ENCODE results near the gene RB1. TPM values are rescaled to one million over a fixed set of nuclear protein-coding genes. Genes with fewer than 3 reads are reported as not detected.

The RB1 gene
- total and polyA plus RNA-seq, 2 donors = 30.2 to 52.3 TPM

DNA sequence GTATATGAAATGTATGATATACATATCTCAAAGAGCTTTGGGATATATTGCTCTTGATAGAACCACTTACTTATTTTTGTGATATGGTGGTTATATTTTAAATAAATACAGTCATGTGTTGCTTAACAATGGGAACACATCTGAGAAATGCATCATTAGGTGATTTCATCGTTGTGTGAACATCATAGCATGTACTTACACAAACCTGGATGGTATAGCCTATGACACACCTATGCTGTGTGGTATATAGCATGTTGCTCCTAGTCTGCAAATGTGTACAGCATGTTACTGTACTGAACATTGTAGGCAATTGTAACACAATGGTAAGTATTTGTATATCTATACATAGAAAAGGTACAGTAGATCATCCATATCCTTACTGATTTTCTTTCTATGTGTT, 7.7 kb downstream of the RB1 start:
- Histone ChIP-seq H3K4me1 (ENCODE audit: control insufficient read depth in 2 of 2, insufficient read depth in 2 of 2, low read length in 2 of 2) (peaks cover 0 to 2% of the 10 kb centered on the region in 2 donors), H3K9me3 (ENCODE audit: control insufficient read depth in 2 of 2, insufficient read depth in 1 of 2, low read length in 1 of 2) (no peaks in the 10 kb centered on the region), H3K36me3 (ENCODE audit: control insufficient read depth in 2 of 2, insufficient read depth in 2 of 2, low read length in 1 of 2) (peaks cover 4 to 16% of the 10 kb centered on the region in 2 donors), H3K27ac (ENCODE audit: low read depth in 1 of 2, low read length in 1 of 2) (no peak overlapping the region), H3K27me3 (ENCODE audit: control insufficient read depth in 2 of 2, insufficient read depth in 1 of 2, low read length in 1 of 2) (no peaks in the 10 kb centered on the region), H3K4me3 (ENCODE audit: low read length in 2 of 2) (no peak overlapping the region)
- WGBS = 96% methylated on average over 1 of the region's 1 CpG
- no peak for DNase-seq (ENCODE audit: low read depth in 6 of 9, low spot score in 9 of 9)

DNA sequence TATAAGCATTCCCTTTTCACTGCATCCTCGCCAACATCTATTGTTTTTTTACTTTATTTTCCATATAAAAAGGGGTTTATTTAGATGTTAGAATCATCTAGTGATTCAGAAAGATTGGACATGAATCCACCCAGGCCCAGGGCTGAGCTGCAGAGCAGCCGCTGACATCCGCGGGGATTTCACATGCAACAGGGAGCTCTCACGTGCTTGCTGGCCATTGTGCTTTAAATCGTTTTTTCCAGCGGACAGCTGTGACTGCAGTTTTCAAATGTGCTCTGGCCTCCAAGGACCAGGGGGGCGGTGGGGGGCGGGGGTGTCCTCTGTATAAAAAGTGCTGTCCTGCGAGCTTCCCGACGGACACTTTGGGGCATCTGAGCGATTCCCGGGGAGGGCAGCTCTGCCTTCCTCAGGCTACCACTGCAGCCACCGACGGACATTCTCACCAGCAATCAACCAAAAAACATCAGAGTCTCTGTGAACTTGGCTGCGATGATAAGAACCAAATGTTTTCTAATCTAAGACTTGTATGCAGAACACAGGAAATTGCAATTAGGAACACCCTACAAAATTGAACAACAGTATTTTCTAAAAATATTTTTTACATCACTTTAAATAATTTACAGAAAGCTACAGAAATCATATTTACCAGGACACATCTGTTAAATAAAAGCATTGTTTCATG, 12.6 kb downstream of the RB1 start:
- H3K9me3 ChIP-seq (ENCODE audit: control insufficient read depth in 2 of 2, insufficient read depth in 1 of 2, low read length in 1 of 2) = peaks cover 7 to 42% of the 10 kb centered on the region in 2 donors
- WGBS = 96% methylated on average over 17 of the region's 17 CpGs
- peaks cover 0 to 37% of the 10 kb centered on the region in 2 donors for H3K27me3 ChIP-seq (ENCODE audit: control insufficient read depth in 2 of 2, insufficient read depth in 1 of 2, low read length in 1 of 2)
- no peak overlapping the region for H3K27ac ChIP-seq (ENCODE audit: low read depth in 1 of 2, low read length in 1 of 2)
- peaks cover 6 to 40% of the 10 kb centered on the region in 2 donors for H3K4me1 ChIP-seq (ENCODE audit: control insufficient read depth in 2 of 2, insufficient read depth in 2 of 2, low read length in 2 of 2)
- DNase-seq (ENCODE audit: low read depth in 6 of 9, low spot score in 9 of 9) = no peak
- peaks cover 28 to 46% of the 10 kb centered on the region in 2 donors for H3K36me3 ChIP-seq (ENCODE audit: control insufficient read depth in 2 of 2, insufficient read depth in 2 of 2, low read length in 1 of 2)
- H3K4me3 ChIP-seq (ENCODE audit: low read length in 2 of 2) = no peak overlapping the region

DNA sequence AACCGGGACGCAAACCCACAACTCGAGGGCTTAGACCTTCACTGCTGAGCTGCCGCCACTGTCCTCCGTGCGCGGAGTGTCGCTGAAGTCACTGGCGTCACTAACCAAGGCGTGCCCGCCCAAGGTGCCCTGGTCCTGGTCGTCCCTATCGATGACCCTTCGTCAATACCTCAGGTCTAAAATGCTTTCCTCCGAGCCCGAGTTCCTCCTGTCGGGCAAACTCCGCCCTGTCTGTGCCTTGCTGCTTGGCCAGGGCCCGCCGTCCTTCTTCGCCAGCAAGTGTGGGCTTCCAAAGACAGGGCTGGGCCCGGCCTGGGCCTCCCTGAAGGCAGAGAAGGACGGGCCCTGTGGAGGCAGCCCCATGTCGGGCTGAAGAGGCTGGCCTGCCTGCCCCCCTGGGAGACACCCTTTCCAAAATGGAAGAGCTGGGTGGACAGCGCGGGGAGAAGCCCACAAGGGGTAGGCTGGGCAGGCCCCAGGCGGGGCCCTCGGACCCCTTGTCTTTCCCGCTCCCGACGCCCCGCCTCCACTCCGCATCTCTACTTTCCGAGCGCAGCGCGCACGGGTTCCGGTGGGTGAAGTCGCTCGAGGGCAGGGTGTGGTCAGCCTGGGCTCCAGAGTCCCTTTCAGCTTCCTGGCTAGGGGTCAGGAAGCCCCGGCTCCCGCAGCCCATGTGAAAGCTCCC, 13.4 kb downstream of the RB1 start:
- 98% methylated on average over 43 of the region's 43 CpGs for WGBS

DNA sequence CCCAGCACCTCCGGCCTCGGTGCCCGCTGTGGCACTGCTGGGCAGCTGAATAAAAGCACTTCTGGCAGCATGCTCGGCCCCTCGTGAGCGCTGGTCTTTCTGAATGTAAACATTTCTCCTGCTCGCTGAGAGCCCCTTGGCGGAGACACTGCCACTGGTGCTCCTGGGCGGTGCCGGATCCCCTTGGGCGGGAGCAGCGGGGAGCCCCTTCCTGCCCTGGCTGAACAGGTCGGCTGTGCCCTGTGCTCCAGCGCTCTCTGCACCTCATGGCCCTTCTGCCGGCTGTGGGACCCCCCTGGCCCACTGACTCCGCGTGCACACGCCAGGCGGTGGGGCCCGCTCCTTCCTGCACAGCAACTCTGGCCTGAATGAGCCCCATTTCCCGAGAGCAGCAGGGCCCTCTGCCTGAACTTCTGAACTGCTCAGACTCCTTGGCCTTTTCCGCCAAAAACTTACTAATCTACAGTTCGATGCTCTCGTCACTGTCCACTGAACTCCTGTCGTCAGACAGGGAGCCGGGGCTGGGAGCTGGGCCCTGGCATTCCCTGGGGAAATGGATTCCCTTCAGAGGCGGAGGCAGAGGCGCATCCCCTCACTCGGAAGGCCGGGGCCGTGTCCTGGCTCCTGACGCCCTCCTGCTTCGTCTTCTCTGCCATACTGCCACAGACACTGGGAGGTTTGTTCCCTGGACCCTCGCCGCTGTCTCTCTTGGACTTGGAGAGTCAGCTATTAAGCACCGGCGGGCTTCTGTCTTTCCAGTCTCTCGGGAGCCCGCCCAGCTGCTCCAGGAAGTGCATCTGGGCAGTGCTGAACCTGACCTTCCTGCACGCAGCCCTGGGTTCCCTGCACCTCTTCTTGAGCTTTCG, 14.2 kb downstream of the RB1 start:
- Histone ChIP-seq H3K27ac (ENCODE audit: low read depth in 1 of 2, low read length in 1 of 2) (no peak overlapping the region), H3K9me3 (ENCODE audit: control insufficient read depth in 2 of 2, insufficient read depth in 1 of 2, low read length in 1 of 2) (peaks cover 7 to 43% of the 10 kb centered on the region in 2 donors), H3K4me1 (ENCODE audit: control insufficient read depth in 2 of 2, insufficient read depth in 2 of 2, low read length in 2 of 2) (peaks cover 6 to 40% of the 10 kb centered on the region in 2 donors), H3K4me3 (ENCODE audit: low read length in 2 of 2) (peak overlapping the region in 1 of 2 donors; percentile 33), H3K27me3 (ENCODE audit: control insufficient read depth in 2 of 2, insufficient read depth in 1 of 2, low read length in 1 of 2) (peaks cover 0 to 37% of the 10 kb centered on the region in 2 donors), H3K36me3 (ENCODE audit: control insufficient read depth in 2 of 2, insufficient read depth in 2 of 2, low read length in 1 of 2) (peaks cover 27 to 46% of the 10 kb centered on the region in 2 donors)
- DNase-seq (ENCODE audit: low read depth in 6 of 9, low spot score in 9 of 9) = peak in 1 of 9 donors; percentile 19
- WGBS = 87% methylated on average over 41 of the region's 41 CpGs

More for the DNA sequence above, 13.4 kb downstream of the RB1 start:
- no peak overlapping the region for H3K27ac ChIP-seq (ENCODE audit: low read depth in 1 of 2, low read length in 1 of 2)
- peaks cover 28 to 46% of the 10 kb centered on the region in 2 donors for H3K36me3 ChIP-seq (ENCODE audit: control insufficient read depth in 2 of 2, insufficient read depth in 2 of 2, low read length in 1 of 2)
- peaks cover 0 to 37% of the 10 kb centered on the region in 2 donors for H3K27me3 ChIP-seq (ENCODE audit: control insufficient read depth in 2 of 2, insufficient read depth in 1 of 2, low read length in 1 of 2)
- no peak for DNase-seq (ENCODE audit: low read depth in 6 of 9, low spot score in 9 of 9)
- no peak overlapping the region for H3K4me3 ChIP-seq (ENCODE audit: low read length in 2 of 2)
- peaks cover 6 to 40% of the 10 kb centered on the region in 2 donors for H3K4me1 ChIP-seq (ENCODE audit: control insufficient read depth in 2 of 2, insufficient read depth in 2 of 2, low read length in 2 of 2)
- H3K9me3 ChIP-seq (ENCODE audit: control insufficient read depth in 2 of 2, insufficient read depth in 1 of 2, low read length in 1 of 2) = peaks cover 7 to 43% of the 10 kb centered on the region in 2 donors

DNA sequence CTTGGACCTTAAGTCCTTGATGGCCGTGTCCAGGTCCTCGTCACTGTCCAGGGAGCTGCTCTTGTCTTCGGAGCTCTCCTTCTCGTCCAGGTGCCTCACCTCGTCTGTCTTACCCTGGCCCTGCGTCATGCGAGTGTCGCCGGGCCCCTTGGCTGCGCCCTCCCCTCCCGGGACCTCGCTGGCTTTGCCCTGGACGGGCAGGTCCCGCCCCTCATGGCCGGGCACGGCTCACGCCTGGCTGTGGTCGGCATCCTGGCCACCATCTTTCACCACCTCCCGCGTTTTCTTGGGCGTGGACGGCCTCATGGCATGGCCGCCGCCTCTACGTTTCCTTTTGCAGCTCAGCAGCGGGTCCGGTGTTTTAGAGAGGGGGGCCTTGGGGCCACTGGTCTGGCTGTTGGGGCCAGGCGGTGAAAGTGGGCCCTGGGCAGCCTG, 14.8 kb downstream of the RB1 start:
- Histone ChIP-seq H3K9me3 (ENCODE audit: control insufficient read depth in 2 of 2, insufficient read depth in 1 of 2, low read length in 1 of 2) (peaks cover 7 to 43% of the 10 kb centered on the region in 2 donors), H3K4me1 (ENCODE audit: control insufficient read depth in 2 of 2, insufficient read depth in 2 of 2, low read length in 2 of 2) (peaks cover 6 to 40% of the 10 kb centered on the region in 2 donors), H3K36me3 (ENCODE audit: control insufficient read depth in 2 of 2, insufficient read depth in 2 of 2, low read length in 1 of 2) (peaks cover 26 to 46% of the 10 kb centered on the region in 2 donors), H3K4me3 (ENCODE audit: low read length in 2 of 2) (peak overlapping the region; percentile 7 to 33), H3K27ac (ENCODE audit: low read depth in 1 of 2, low read length in 1 of 2) (no peak overlapping the region), H3K27me3 (ENCODE audit: control insufficient read depth in 2 of 2, insufficient read depth in 1 of 2, low read length in 1 of 2) (peaks cover 0 to 37% of the 10 kb centered on the region in 2 donors)
- 71% methylated on average over 28 of the region's 28 CpGs for WGBS
- DNase-seq (ENCODE audit: low read depth in 6 of 9, low spot score in 9 of 9) = no peak

DNA sequence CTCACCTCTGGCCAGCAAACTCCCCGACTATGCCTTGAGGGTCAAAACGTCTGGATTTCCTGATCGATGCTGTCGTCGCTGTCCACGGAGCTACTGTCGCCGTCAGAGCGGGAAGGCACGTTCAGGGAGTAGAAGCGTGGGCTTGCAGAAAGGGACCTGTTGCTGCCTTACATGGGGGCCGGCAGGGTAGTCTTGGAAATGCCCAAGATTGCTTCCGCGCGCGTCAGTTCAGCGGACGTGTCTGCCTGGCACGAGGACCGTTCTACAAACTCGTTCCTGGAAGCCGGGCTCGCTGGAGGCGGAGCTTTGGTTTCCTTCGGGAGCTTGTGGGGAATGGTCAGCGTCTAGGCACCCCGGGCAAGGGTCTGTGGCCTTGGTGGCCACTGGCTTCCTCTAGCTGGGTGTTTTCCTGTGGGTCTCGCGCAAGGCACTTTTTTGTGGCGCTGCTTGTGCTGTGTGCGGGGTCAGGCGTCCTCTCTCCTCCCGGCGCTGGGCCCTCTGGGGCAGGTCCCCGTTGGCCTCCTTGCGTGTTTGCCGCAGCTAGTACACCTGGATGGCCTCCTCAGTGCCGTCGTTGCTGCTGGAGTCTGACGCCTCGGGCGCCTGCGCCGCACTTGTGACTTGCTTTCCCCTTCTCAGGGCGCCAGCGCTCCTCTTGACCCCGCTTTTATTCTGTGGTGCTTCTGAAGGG, 15.4 kb downstream of the RB1 start:
- peak overlapping the region; percentile 32 to 33 for H3K4me3 ChIP-seq (ENCODE audit: low read length in 2 of 2)
- peak in 1 of 9 donors; percentile 25 for DNase-seq (ENCODE audit: low read depth in 6 of 9, low spot score in 9 of 9)
- H3K4me1 ChIP-seq (ENCODE audit: control insufficient read depth in 2 of 2, insufficient read depth in 2 of 2, low read length in 2 of 2) = peaks cover 6 to 40% of the 10 kb centered on the region in 2 donors
- H3K27me3 ChIP-seq (ENCODE audit: control insufficient read depth in 2 of 2, insufficient read depth in 1 of 2, low read length in 1 of 2) = peaks cover 0 to 37% of the 10 kb centered on the region in 2 donors
- H3K9me3 ChIP-seq (ENCODE audit: control insufficient read depth in 2 of 2, insufficient read depth in 1 of 2, low read length in 1 of 2) = peaks cover 7 to 43% of the 10 kb centered on the region in 2 donors
- no peak overlapping the region for H3K27ac ChIP-seq (ENCODE audit: low read depth in 1 of 2, low read length in 1 of 2)
- peaks cover 26 to 46% of the 10 kb centered on the region in 2 donors for H3K36me3 ChIP-seq (ENCODE audit: control insufficient read depth in 2 of 2, insufficient read depth in 2 of 2, low read length in 1 of 2)
- 52% methylated on average over 47 of the region's 47 CpGs for WGBS

DNA sequence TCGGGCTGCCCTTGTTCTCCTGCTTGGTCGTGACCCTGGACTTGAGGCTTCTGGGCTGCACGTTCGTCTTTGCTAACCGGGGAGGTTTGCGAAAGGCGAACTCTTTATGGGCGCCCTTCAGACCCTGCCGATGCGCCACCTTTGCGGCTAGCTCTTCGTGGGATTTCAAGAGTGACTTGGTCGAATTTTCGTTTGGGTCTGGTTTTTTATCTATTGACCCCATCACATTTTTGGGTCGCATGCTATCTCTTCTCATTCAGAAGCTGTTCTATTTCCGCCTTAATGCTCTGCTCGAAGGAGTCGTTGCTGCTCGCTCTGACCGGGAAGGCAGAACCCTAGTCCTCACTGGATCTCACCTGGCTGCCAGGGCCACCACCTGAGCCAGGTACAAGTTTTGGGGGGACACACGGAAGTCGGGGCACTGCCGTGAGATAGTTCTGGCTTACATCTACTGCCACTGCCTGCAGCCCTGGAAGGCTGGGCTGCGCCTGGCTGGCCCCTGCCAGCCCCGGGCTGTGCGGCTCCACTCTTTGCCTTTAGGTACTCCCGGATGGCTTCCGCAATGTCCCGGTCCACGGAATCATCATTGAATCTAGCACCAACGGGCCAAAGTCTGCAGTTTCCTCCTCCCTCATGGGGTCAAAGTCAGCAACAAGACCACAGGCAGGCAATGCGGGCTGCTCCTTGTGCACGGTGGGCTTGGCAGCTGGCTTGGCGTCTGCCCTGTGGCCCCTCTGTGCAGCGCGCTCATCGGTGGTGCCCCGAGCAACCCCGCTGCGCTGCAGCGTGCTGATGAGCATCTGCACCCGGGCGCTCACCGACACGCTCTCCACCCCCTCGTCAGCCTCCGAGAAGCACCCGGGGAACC, 16.2 kb downstream of the RB1 start:
- WGBS = 49% methylated on average over 48 of the region's 48 CpGs
- Histone ChIP-seq H3K4me1 (ENCODE audit: control insufficient read depth in 2 of 2, insufficient read depth in 2 of 2, low read length in 2 of 2) (peaks cover 6 to 40% of the 10 kb centered on the region in 2 donors), H3K4me3 (ENCODE audit: low read length in 2 of 2) (peak overlapping the region; percentile 32 to 33), H3K27ac (ENCODE audit: low read depth in 1 of 2, low read length in 1 of 2) (peak overlapping the region in 1 of 2 donors; percentile 18), H3K9me3 (ENCODE audit: control insufficient read depth in 2 of 2, insufficient read depth in 1 of 2, low read length in 1 of 2) (peaks cover 7 to 43% of the 10 kb centered on the region in 2 donors), H3K27me3 (ENCODE audit: control insufficient read depth in 2 of 2, insufficient read depth in 1 of 2, low read length in 1 of 2) (peaks cover 0 to 37% of the 10 kb centered on the region in 2 donors), H3K36me3 (ENCODE audit: control insufficient read depth in 2 of 2, insufficient read depth in 2 of 2, low read length in 1 of 2) (peaks cover 26 to 46% of the 10 kb centered on the region in 2 donors)
- DNase-seq (ENCODE audit: low read depth in 6 of 9, low spot score in 9 of 9) = peak in 1 of 9 donors; percentile 24

Measured in thymus (tissue), 11 donors.